Effector memory CD4-positive, alpha-beta T cell (primary cell): ENCODE results near the gene CDH19.

Source experiments
- DNase-seq, 3 donors: peaks; one replicate each; pipeline ENCODE4 v3.0.0-alpha.2; 2020
- H3K27ac ChIP-seq: 2 replicates; pipeline ENCODE4 v1.7.0; 2013; ENCODE audit warnings: mild to moderate bottlenecking, low read length, moderate library complexity; ENCODE audit not compliant: insufficient read depth, poor library complexity, severe bottlenecking
- H3K27me3 ChIP-seq: replicated peaks from 2 replicates; pipeline ENCODE4 v1.7.0; 2013; ENCODE audit warnings: mild to moderate bottlenecking, low read length; ENCODE audit not compliant: insufficient read depth, control insufficient read depth, poor library complexity, severe bottlenecking
- H3K36me3 ChIP-seq: 2 replicates; pipeline ENCODE4 v1.7.0; 2013; ENCODE audit warnings: mild to moderate bottlenecking, low read length, moderate library complexity; ENCODE audit not compliant: control insufficient read depth, insufficient read depth
- H3K4me1 ChIP-seq: 2 replicates; pipeline ENCODE4 v1.7.0; 2013; ENCODE audit warnings: low read length, mild to moderate bottlenecking; ENCODE audit not compliant: control insufficient read depth, insufficient read depth, poor library complexity, severe bottlenecking
- H3K4me3 ChIP-seq: 2 replicates; pipeline ENCODE4 v1.7.0; 2013; ENCODE audit warnings: low read length, low read depth, mild to moderate bottlenecking; ENCODE audit not compliant: insufficient read depth, poor library complexity, severe bottlenecking
- H3K9me3 ChIP-seq: 2 replicates; pipeline ENCODE4 v1.7.0; 2013; ENCODE audit warnings: mild to moderate bottlenecking, low read length, moderate library complexity; ENCODE audit not compliant: control insufficient read depth
- total RNA-seq, 3 donors: gene quantifications; one replicate each; lab custom pipeline; 2026; lab: John Stamatoyannopoulos, UW

CDH19 gene, protein sequence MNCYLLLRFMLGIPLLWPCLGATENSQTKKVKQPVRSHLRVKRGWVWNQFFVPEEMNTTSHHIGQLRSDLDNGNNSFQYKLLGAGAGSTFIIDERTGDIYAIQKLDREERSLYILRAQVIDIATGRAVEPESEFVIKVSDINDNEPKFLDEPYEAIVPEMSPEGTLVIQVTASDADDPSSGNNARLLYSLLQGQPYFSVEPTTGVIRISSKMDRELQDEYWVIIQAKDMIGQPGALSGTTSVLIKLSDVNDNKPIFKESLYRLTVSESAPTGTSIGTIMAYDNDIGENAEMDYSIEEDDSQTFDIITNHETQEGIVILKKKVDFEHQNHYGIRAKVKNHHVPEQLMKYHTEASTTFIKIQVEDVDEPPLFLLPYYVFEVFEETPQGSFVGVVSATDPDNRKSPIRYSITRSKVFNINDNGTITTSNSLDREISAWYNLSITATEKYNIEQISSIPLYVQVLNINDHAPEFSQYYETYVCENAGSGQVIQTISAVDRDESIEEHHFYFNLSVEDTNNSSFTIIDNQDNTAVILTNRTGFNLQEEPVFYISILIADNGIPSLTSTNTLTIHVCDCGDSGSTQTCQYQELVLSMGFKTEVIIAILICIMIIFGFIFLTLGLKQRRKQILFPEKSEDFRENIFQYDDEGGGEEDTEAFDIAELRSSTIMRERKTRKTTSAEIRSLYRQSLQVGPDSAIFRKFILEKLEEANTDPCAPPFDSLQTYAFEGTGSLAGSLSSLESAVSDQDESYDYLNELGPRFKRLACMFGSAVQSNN
- total RNA-seq = 0 reads per million in 3 donors

DNA sequence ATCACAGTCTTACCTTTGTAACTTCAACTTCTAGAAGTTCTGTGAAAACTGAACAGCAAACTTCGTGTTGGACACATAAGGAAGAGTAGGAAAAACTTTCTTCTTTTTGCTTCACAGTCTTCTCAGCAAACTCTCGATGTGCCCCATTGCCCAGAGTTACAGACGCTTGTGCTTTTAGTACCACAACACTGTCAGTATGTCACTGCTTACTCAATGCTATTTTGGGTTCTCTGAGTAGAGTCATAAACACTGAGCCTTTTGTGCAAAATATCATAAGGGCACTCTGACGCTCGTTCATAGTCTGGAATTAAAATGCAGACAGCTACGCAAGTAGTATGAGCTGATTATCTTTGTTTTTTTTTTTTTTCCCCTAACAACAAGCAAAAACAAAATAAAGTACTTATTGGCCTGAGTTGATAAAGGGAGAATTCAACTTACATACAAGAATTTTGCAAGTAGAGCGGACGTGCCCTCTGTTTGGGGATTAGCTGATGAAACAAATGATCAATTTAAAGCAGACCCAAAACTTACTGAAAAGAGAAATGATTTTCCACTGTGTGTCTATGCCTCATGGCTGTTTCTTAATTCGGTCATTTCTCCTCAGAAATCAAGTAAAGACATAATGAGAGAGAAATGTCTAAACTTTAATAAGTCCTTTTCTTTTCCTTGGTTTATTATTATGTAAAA is at the start of gene CDH19:
Gene CDH19 (minus strand): TSS at position 150 of the 687 bp plus-strand sequence. CDS start 31,886 bp downstream, outside the sequence.
- Histone ChIP-seq H3K27me3 (no peaks in the 10 kb centered on the region), H3K4me1 (no peaks in the 10 kb centered on the region), H3K27ac (no peak within 1 kb of the TSS), H3K36me3 (no peaks in the 10 kb centered on the region), H3K4me3 (no peak within 1 kb of the TSS), H3K9me3 (no peaks in the 10 kb centered on the region)
- no peak for DNase-seq

DNA sequence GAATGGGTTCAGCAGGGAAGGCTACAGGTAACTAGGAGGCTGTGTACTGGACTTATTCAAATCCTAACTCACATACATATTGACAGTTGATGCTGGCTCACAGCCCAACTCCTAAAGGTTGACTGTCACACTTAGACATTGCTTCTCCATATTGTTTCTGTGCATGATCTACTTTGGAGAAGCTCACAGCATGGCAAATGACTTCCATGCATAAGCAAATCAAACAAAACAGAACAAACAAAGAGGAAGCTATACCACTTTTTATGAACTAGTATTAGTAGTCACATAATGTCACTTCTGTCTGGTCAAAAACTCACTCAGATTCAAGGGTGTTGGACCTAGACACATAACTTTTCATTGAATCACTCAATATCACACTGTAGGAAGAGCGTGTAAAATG is 43.8 kb upstream of the CDH19 start:
- Histone ChIP-seq H3K27ac (no peak overlapping the region), H3K9me3 (no peaks in the 10 kb centered on the region), H3K36me3 (no peaks in the 10 kb centered on the region), H3K4me3 (no peak overlapping the region), H3K4me1 (no peaks in the 10 kb centered on the region), H3K27me3 (no peaks in the 10 kb centered on the region)
- no peak for DNase-seq

DNA sequence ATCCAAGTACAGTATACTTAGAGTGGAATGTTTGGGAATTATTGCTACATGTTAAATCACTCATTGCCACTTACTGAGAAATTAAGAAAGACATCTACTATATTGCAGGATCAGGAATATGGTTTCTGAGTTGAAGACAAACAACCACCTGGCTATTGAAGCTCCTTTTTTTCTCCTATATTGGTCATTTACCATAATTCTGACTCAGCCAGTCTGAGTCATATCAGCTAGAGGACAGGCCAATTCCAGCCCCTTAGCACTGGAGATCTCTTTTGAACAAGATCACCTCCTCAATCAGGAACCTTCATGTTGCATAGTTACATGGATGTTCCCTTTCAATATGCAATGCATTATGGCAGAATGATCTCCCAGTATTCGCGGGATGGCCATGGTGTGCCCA is 42.7 kb upstream of the CDH19 start:
- Histone ChIP-seq H3K36me3 (no peaks in the 10 kb centered on the region), H3K9me3 (no peaks in the 10 kb centered on the region), H3K4me3 (no peak overlapping the region), H3K27ac (no peak overlapping the region), H3K27me3 (no peaks in the 10 kb centered on the region), H3K4me1 (no peaks in the 10 kb centered on the region)
- no peak for DNase-seq

DNA sequence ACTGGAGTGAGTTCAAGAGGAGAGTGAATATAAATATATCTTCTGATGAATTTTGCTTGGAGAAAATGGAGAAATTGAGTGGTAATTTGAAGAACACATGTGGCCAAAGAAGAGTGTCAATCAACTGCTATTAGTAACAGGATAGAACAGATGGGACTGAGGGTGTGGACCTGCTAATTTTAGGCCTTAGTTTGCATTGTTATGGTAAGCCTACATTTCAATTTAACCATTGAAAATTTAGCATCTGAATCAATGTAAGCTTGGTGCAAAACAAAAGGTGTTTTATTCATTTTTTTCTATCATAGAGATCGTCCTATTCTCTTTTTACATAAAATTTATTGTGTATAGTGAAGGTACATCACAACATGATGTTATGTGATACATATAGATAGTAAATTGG is 42.1 kb upstream of the CDH19 start:
- DNase-seq = no peak
- H3K36me3 ChIP-seq = no peaks in the 10 kb centered on the region
- no peak overlapping the region for H3K27ac ChIP-seq
- no peaks in the 10 kb centered on the region for H3K27me3 ChIP-seq
- no peaks in the 10 kb centered on the region for H3K9me3 ChIP-seq
- H3K4me1 ChIP-seq = no peaks in the 10 kb centered on the region
- no peak overlapping the region for H3K4me3 ChIP-seq

DNA sequence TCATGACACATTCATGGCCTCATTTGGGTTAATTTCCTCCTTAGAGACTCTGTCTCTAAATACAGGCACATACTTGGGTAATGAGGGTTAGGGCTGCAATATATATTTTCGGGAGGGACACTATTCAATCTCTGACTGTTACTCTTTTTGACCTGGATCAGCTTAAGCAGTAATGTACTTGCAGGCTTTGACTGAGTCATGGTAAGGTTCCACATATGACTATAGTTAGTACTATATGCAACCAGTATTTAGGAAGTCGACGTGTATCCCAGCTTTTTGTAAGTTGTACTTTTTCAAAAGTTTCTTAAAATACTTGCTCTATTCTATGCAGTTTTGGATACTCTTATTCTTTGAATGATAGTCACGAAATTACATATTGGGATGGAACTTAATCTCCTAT is 37.2 kb upstream of the CDH19 start:
- no peaks in the 10 kb centered on the region for H3K36me3 ChIP-seq
- no peaks in the 10 kb centered on the region for H3K4me1 ChIP-seq
- H3K27me3 ChIP-seq = no peaks in the 10 kb centered on the region
- no peaks in the 10 kb centered on the region for H3K9me3 ChIP-seq
- no peak overlapping the region for H3K27ac ChIP-seq
- DNase-seq = no peak
- H3K4me3 ChIP-seq = no peak overlapping the region

DNA sequence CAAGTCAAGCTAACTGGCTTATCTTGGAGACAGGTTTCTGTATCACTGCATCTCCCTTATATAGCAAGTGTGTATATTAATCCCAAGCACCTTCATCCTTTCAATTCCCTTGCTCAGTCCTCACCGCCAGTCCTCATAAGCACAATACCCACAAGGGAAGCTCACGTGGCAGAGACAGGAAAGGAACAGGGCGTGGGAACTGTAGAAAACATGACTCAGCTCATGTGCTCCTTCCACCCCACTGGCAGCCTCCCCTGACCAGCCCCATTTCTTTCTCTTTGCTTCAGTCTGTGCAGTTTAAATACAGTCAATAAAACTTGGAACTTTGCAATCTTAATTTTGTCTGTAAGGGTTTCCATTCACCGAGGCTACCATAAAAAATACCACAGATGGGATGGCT is 36.5 kb upstream of the CDH19 start:
- Histone ChIP-seq H3K27ac (no peak overlapping the region), H3K27me3 (no peaks in the 10 kb centered on the region), H3K4me1 (no peaks in the 10 kb centered on the region), H3K4me3 (no peak overlapping the region), H3K9me3 (no peaks in the 10 kb centered on the region), H3K36me3 (no peaks in the 10 kb centered on the region)
- DNase-seq = no peak

DNA sequence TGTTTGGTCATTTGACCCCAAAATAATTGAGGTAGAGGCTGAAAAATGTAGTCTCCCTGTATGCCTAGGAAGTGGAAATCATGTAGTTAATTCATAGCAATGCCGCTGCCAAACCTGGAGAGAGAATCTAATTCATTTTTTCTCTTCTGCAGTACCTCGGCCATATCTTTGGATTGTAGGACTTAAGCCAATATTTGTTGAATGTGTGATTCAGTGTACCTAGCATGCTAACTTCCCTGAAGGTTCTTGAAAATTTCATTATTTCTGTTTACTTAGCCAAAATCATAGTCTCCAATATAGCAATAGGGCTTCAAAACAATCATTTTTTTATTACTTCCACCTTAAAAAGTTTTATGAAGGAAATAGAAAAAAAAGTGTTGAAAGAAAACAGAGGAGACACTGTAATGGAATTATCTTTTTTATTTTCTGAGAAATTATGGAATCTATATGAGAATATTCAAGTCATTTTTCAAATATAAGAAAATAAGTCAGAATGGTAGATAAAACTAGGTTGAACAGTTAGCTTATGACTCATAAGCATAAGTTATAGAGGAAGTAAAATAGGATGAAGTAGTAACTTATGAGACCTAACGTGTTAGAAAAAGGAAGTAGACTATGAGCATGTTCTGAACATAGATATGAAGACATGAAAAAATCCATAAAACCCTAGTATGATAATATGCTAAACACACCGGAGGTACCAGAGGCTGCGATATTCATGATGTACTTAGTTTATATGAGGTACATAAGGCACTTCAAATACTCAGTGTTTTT is 35.2 kb upstream of the CDH19 start:
- DNase-seq = no peak

DNA sequence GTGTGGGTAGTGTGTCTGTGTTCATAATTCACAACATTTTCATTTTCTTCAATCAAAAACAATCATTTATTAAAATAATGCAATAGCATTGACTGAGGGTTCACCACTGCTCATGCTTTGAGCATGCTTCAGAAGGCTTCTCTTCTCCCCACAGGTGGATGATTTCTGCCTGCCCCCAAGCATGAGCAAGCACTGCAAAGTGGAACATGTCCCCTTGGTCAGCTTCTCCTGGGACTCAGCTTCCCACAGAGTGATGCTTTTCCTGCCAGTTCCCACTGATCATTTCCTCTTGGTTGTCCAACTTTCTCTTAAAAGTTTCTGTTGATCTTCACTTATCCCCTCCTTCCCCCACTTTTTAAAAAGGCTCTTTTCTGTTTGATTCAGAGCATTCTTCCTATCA is 31.5 kb upstream of the CDH19 start:
- Histone ChIP-seq H3K4me1 (no peaks in the 10 kb centered on the region), H3K27me3 (no peaks in the 10 kb centered on the region), H3K27ac (no peak overlapping the region), H3K36me3 (no peaks in the 10 kb centered on the region), H3K9me3 (no peaks in the 10 kb centered on the region), H3K4me3 (no peak overlapping the region)
- DNase-seq = no peak

More for the DNA sequence above, 35.2 kb upstream of the CDH19 start:
- Histone ChIP-seq H3K27me3 (no peaks in the 10 kb centered on the region), H3K4me3 (no peak overlapping the region), H3K4me1 (no peaks in the 10 kb centered on the region), H3K9me3 (no peaks in the 10 kb centered on the region), H3K27ac (no peak overlapping the region), H3K36me3 (no peaks in the 10 kb centered on the region)

DNA sequence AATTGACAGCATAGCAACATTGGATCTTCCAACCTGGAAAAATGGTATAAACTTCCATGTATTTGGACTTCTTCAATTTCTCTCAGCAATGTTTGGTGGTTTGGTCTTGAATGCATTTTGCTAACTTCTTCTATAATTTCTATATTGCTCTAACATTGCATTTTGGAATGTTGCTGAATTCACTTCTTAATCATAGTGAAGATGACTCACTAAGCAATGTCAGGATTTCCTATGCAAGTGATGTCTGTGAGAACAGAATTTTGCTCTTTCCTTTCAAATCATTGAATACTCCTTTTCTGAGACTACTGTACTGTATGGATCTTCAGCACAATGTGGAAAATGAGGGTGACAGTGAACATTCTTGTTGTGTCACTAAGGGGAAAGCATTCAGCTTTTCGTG is 28.9 kb upstream of the CDH19 start:
- H3K4me3 ChIP-seq = no peak overlapping the region
- H3K27me3 ChIP-seq = no peaks in the 10 kb centered on the region
- H3K4me1 ChIP-seq = no peaks in the 10 kb centered on the region
- no peaks in the 10 kb centered on the region for H3K9me3 ChIP-seq
- no peaks in the 10 kb centered on the region for H3K36me3 ChIP-seq
- DNase-seq = no peak
- no peak overlapping the region for H3K27ac ChIP-seq
